Smooth muscle cell (in vitro differentiated cells): ENCODE data around the gene AQP4. TPM values are rescaled to one million over a fixed set of nuclear protein-coding genes. Genes with fewer than 3 reads are reported as not detected.
A peak's percentile ranks its signal among the peaks of the same experiment; 100 is the strongest.

ENCODE experiments used
- DNase-seq: peaks from one replicate; lab custom pipeline; 2025; ENCODE audit not compliant: unreplicated experiment; lab: John Stamatoyannopoulos, UW
- H2AFZ ChIP-seq: fragments of 200-600 bp; sonication (generic); 2 replicates; pipeline ENCODE4 v1.6.0; 2016; ENCODE audit warnings: antibody characterized with exemption, low read depth, mild to moderate bottlenecking
- H3F3A ChIP-seq: fragments of 200-600 bp; sonication (generic); 2 replicates; pipeline ENCODE4 v1.6.0; 2017; ENCODE audit warnings: antibody characterized with exemption, low read depth
- H3K27ac ChIP-seq: fragments of 200-600 bp; sonication (generic); 2 replicates; pipeline ENCODE4 v1.5.1; 2016; ENCODE audit warnings: low read depth, mild to moderate bottlenecking
- H3K27me3 ChIP-seq: fragments of 200-600 bp; sonication (generic); 2 replicates; pipeline ENCODE4 v1.6.1; 2016; ENCODE audit warnings: low read depth, mild to moderate bottlenecking
- H3K36me3 ChIP-seq: fragments of 200-600 bp; sonication (generic); 2 replicates; pipeline ENCODE4 v1.5.1; 2016; ENCODE audit warnings: low read depth
- H3K4me1 ChIP-seq: fragments of 200-600 bp; sonication (generic); 2 replicates; pipeline ENCODE4 v1.5.1; 2016; ENCODE audit warnings: low read depth
- H3K4me2 ChIP-seq: fragments of 200-600 bp; sonication (generic); 2 replicates; pipeline ENCODE4 v1.6.0; 2016; ENCODE audit warnings: mild to moderate bottlenecking
- H3K4me3 ChIP-seq: fragments of 200-600 bp; sonication (generic); 2 replicates; pipeline ENCODE4 v1.5.1; 2016; ENCODE audit warnings: mild to moderate bottlenecking
- H3K79me2 ChIP-seq: fragments of 200-600 bp; sonication (generic); 2 replicates; pipeline ENCODE4 v1.6.0; 2016; ENCODE audit warnings: low read depth, mild to moderate bottlenecking
- H3K9ac ChIP-seq: fragments of 200-600 bp; sonication (generic); 2 replicates; pipeline ENCODE4 v1.6.0; 2016; ENCODE audit warnings: low read depth
- H3K9me3 ChIP-seq: fragments of 200-600 bp; sonication (generic); replicated peaks from 2 replicates; pipeline ENCODE4 v1.5.1; 2016; ENCODE audit warnings: low read depth
- H4K20me1 ChIP-seq: fragments of 200-600 bp; sonication (generic); 2 replicates; pipeline ENCODE4 v1.6.0; 2016; ENCODE audit warnings: low read depth
- CTCF ChIP-seq: fragments of 200-600 bp; sonication (generic); IDR thresholded peaks from 2 replicates; pipeline ENCODE4 v1.5.1; 2017; ENCODE audit warnings: borderline replicate concordance, mild to moderate bottlenecking, antibody characterized with exemption; ENCODE audit not compliant: insufficient read depth, poor library complexity, severe bottlenecking
- WGBS: methylation state at CpG from one replicate; pipeline ENCODE4 v1.1.7; 2016; ENCODE audit warnings: low lambda C conversion rate; 5-methylcytosine and 5-hydroxymethylcytosine counted together
- polyA plus RNA-seq: library from polyadenylated mRNA; unstranded; fragments of >200 nt; fragmentation: Nextera tagmentation; extraction: Ambion mirVana; gene quantifications from 2 replicates; pipeline ENCODE4 v1.2.1, GENCODE V29; 2016
- total RNA-seq: library from RNA; depleted of rRNA; stranded (reverse); fragments of >200 nt; gene quantifications from 2 replicates; pipeline ENCODE4 v1.2.3, GENCODE V29; 2014

The AQP4 gene
- total and polyA plus RNA-seq, 2 experiments from 2014 or later, result not detected

- no peaks in the 10 kb centered on the region for H3K4me1 ChIP-seq
- no peaks in the 10 kb centered on the region for H3K36me3 ChIP-seq
- no peak overlapping the region for H3K27ac ChIP-seq
- no peak overlapping the region for H3K4me3 ChIP-seq
- no peak for DNase-seq
- H3F3A ChIP-seq, result no peaks in the 10 kb centered on the region
- no peaks in the 10 kb centered on the region for H4K20me1 ChIP-seq
- peaks cover 5% of the 10 kb centered on the region for H3K9me3 ChIP-seq
- no peak overlapping the region for H3K4me2 ChIP-seq
- no peaks in the 10 kb centered on the region for H3K27me3 ChIP-seq
- TF ChIP-seq CTCF, result no peak
- no peaks in the 10 kb centered on the region for H3K79me2 ChIP-seq
- H3K9ac ChIP-seq, result no peak overlapping the region
- no peak overlapping the region for H2AFZ ChIP-seq
- WGBS, result 25% methylated on average over 1 of the region's 1 CpG
These were observed 44.3 kb downstream of the AQP4 start for GRCh38 chr18:26821181-26821580.

- no peaks in the 10 kb centered on the region for H3K36me3 ChIP-seq
- no peak for TF ChIP-seq CTCF
- peaks cover 5% of the 10 kb centered on the region for H3K9me3 ChIP-seq
- no peak overlapping the region for H3K4me2 ChIP-seq
- no peak overlapping the region for H3K9ac ChIP-seq
- H3F3A ChIP-seq, result no peaks in the 10 kb centered on the region
- no peaks in the 10 kb centered on the region for H3K27me3 ChIP-seq
- no peak overlapping the region for H3K4me3 ChIP-seq
- H3K79me2 ChIP-seq, result no peaks in the 10 kb centered on the region
- H3K4me1 ChIP-seq, result no peaks in the 10 kb centered on the region
- no peaks in the 10 kb centered on the region for H4K20me1 ChIP-seq
- no peak overlapping the region for H3K27ac ChIP-seq
- 92% methylated on average over 1 of the region's 1 CpG for WGBS
- H2AFZ ChIP-seq, result no peak overlapping the region
- no peak for DNase-seq
These were observed 46.5 kb downstream of the AQP4 start for GRCh38 chr18:26819046-26819445.

GRCh38 chr18:26818461-26818860 is 47.0 kb downstream of the AQP4 start:
- Histone ChIP-seq H2AFZ (no peak overlapping the region), H3K9me3 (peaks cover 5% of the 10 kb centered on the region), H3K4me1 (no peaks in the 10 kb centered on the region), H3K4me2 (no peak overlapping the region), H4K20me1 (no peaks in the 10 kb centered on the region), H3F3A (no peaks in the 10 kb centered on the region), H3K79me2 (no peaks in the 10 kb centered on the region), H3K36me3 (no peaks in the 10 kb centered on the region), H3K27me3 (no peaks in the 10 kb centered on the region), H3K27ac (no peak overlapping the region), H3K9ac (no peak overlapping the region), H3K4me3 (no peak overlapping the region)
- no peak for DNase-seq
- TF ChIP-seq CTCF, result no peak
- 85% methylated on average over 1 of the region's 1 CpG for WGBS

GRCh38 chr18:26813043-26813442 is 52.5 kb downstream of the AQP4 start:
- WGBS, result 25% methylated on average over 1 of the region's 1 CpG
- no peaks in the 10 kb centered on the region for H3F3A ChIP-seq
- no peaks in the 10 kb centered on the region for H4K20me1 ChIP-seq

More at GRCh38 chr18:26813043-26813442, 52.5 kb downstream of the AQP4 start:
- Histone ChIP-seq H2AFZ (no peak overlapping the region), H3K9me3 (peaks cover 1% of the 10 kb centered on the region), H3K4me1 (no peaks in the 10 kb centered on the region), H3K36me3 (no peaks in the 10 kb centered on the region), H3K4me2 (no peak overlapping the region), H3K27me3 (no peaks in the 10 kb centered on the region), H3K9ac (no peak overlapping the region), H3K4me3 (no peak overlapping the region), H3K79me2 (no peaks in the 10 kb centered on the region), H3K27ac (no peak overlapping the region)
- no peak for DNase-seq
- TF ChIP-seq CTCF, result peak; percentile 39
